Neural progenitor cell (in vitro differentiated cells): Measurements from ENCODE around the gene C16orf86. TPM values are rescaled to one million over a fixed set of nuclear protein-coding genes. Genes with fewer than 3 reads are reported as not detected.
A peak's percentile ranks its signal among the peaks of the same experiment; 100 is the strongest.

Experiments
- DNase-seq: peaks from one replicate; pipeline ENCODE4 v3.0.0-alpha.2; 2016; ENCODE audit warnings: low spot score
- H2AFZ ChIP-seq: fragments of 200-600 bp; sonication (generic); replicated peaks from 2 replicates; pipeline ENCODE4 v1.6.1; 2016; ENCODE audit warnings: antibody characterized with exemption
- H3F3A ChIP-seq: fragments of 200-600 bp; sonication (generic); 2 replicates; pipeline ENCODE4 v1.6.1; 2016; ENCODE audit warnings: antibody characterized with exemption, low read depth
- H3K27ac ChIP-seq: fragments of 200-600 bp; sonication (generic); 2 replicates; pipeline ENCODE4 v1.5.1; 2016; ENCODE audit warnings: mild to moderate bottlenecking
- H3K27me3 ChIP-seq: fragments of 200-600 bp; sonication (generic); 2 replicates; pipeline ENCODE4 v1.6.1; 2016; ENCODE audit warnings: mild to moderate bottlenecking, moderate library complexity
- H3K36me3 ChIP-seq: fragments of 200-600 bp; sonication (generic); 2 replicates; pipeline ENCODE4 v1.5.1; 2016
- H3K4me1 ChIP-seq: fragments of 200-600 bp; sonication (generic); 2 replicates; pipeline ENCODE4 v1.6.1; 2016; ENCODE audit warnings: mixed run types
- H3K4me2 ChIP-seq: fragments of 200-600 bp; sonication (generic); 2 replicates; pipeline ENCODE4 v1.6.1; 2016
- H3K4me3 ChIP-seq: fragments of 200-600 bp; sonication (generic); 2 replicates; pipeline ENCODE4 v1.5.1; 2016
- H3K79me2 ChIP-seq: fragments of 200-600 bp; sonication (generic); 2 replicates; pipeline ENCODE4 v1.6.1; 2016; ENCODE audit warnings: low read depth
- H3K9ac ChIP-seq: fragments of 200-600 bp; sonication (generic); 2 replicates; pipeline ENCODE4 v1.6.1; 2016
- H3K9me3 ChIP-seq: fragments of 200-600 bp; sonication (generic); 2 replicates; pipeline ENCODE4 v1.5.1; 2016; ENCODE audit warnings: low read depth
- H4K20me1 ChIP-seq: fragments of 200-600 bp; sonication (generic); 2 replicates; pipeline ENCODE4 v1.6.1; 2016; ENCODE audit warnings: low read depth
- H3K27ac Mint-ChIP-seq: 3 replicates; pipeline ENCODE4 v1.8.0; 2021; ENCODE audit warnings: mixed read lengths
- H3K27me3 Mint-ChIP-seq: 2 replicates; pipeline ENCODE4 v1.8.0; 2022; ENCODE audit warnings: low read depth, mild to moderate bottlenecking, inconsistent platforms, moderate library complexity, mixed read lengths; ENCODE audit not compliant: insufficient read depth
- H3K36me3 Mint-ChIP-seq: 3 replicates; pipeline ENCODE4 v1.8.0; 2021; ENCODE audit warnings: mixed read lengths
- H3K4me1 Mint-ChIP-seq: 3 replicates; pipeline ENCODE4 v1.8.0; 2021; ENCODE audit warnings: mixed read lengths
- H3K4me3 Mint-ChIP-seq: 3 replicates; pipeline ENCODE4 v1.8.0; 2021; ENCODE audit warnings: mild to moderate bottlenecking, moderate library complexity, mixed read lengths
- H3K9me3 Mint-ChIP-seq: 3 replicates; pipeline ENCODE4 v1.8.0; 2020; ENCODE audit warnings: mixed read lengths
- CTCF ChIP-seq: fragments of 200-600 bp; sonication (generic); IDR thresholded peaks from 2 replicates; pipeline ENCODE4 v1.5.1; 2017; ENCODE audit warnings: antibody characterized with exemption, mild to moderate bottlenecking
- EZH2 ChIP-seq: fragments of 200-600 bp; sonication (generic); IDR thresholded peaks from 2 replicates; pipeline ENCODE4 v1.6.1; 2017; ENCODE audit warnings: antibody characterized with exemption, mild to moderate bottlenecking, moderate library complexity
- EZH2phosphoT487 ChIP-seq: fragments of 200-600 bp; sonication (generic); IDR thresholded peaks from 2 replicates; pipeline ENCODE4 v1.6.1; 2017; ENCODE audit warnings: antibody characterized with exemption
- total RNA-seq: library from RNA; depleted of rRNA; stranded (reverse); fragments of >200 nt; gene quantifications from 2 replicates; pipeline ENCODE4 v1.2.3, GENCODE V29; 2015; ENCODE audit warnings: low replicate concordance

The C16orf86 gene
- total RNA-seq, 1 donor from 2014 or later: 0.24 TPM

- H3K27me3 Mint-ChIP-seq: peaks cover 25% of the 10 kb centered on the region
- no peaks in the 10 kb centered on the region for H3K36me3 Mint-ChIP-seq
- Histone ChIP-seq H2AFZ (no peak overlapping the region), H3K27ac (no peak overlapping the region), H4K20me1 (peaks cover 39% of the 10 kb centered on the region), H3K4me2 (no peak overlapping the region), H3F3A (peaks cover 8% of the 10 kb centered on the region), H3K79me2 (no peaks in the 10 kb centered on the region), H3K27me3 (peaks cover 58% of the 10 kb centered on the region), H3K4me1 (peaks cover 7% of the 10 kb centered on the region), H3K9me3 (no peaks in the 10 kb centered on the region), H3K4me3 (no peak overlapping the region), H3K36me3 (no peaks in the 10 kb centered on the region), H3K9ac (no peak overlapping the region)
- no peak for TF ChIP-seq EZH2phosphoT487
- H3K4me1 Mint-ChIP-seq: peaks cover 10% of the 10 kb centered on the region
- H3K9me3 Mint-ChIP-seq: no peaks in the 10 kb centered on the region
- H3K27ac Mint-ChIP-seq: no peak overlapping the region
- DNase-seq: peak; percentile 80
- H3K4me3 Mint-ChIP-seq: no peak overlapping the region
These were observed 17.1 kb upstream of the C16orf86 start for GRCh38 chr16:67649494-67649931.

- no peak overlapping the region for H3K4me2 ChIP-seq
- H2AFZ ChIP-seq: no peak overlapping the region
- H3K4me3 Mint-ChIP-seq: no peak overlapping the region
These were observed 16.6 kb upstream of the C16orf86 start for GRCh38 chr16:67650023-67650422.

GRCh38 chr16:67651039-67651438, 15.6 kb upstream of the C16orf86 start:
- Histone ChIP-seq H3K9ac (no peak overlapping the region), H3K36me3 (no peaks in the 10 kb centered on the region), H3K9me3 (no peaks in the 10 kb centered on the region), H3F3A (peaks cover 8% of the 10 kb centered on the region), H3K27me3 (peaks cover 52% of the 10 kb centered on the region), H2AFZ (no peak overlapping the region), H3K4me1 (peaks cover 7% of the 10 kb centered on the region), H3K27ac (no peak overlapping the region), H3K4me2 (no peak overlapping the region), H3K4me3 (no peak overlapping the region), H3K79me2 (no peaks in the 10 kb centered on the region), H4K20me1 (peaks cover 51% of the 10 kb centered on the region)
- H3K36me3 Mint-ChIP-seq: no peaks in the 10 kb centered on the region
- H3K9me3 Mint-ChIP-seq: no peaks in the 10 kb centered on the region
- H3K4me1 Mint-ChIP-seq: peaks cover 10% of the 10 kb centered on the region
- H3K27ac Mint-ChIP-seq: no peak overlapping the region
- peaks cover 37% of the 10 kb centered on the region for H3K27me3 Mint-ChIP-seq
- TF ChIP-seq EZH2phosphoT487: no peak
- TF ChIP-seq EZH2: no peak
- TF ChIP-seq CTCF: no peak
- DNase-seq: no peak
- no peak overlapping the region for H3K4me3 Mint-ChIP-seq

More at GRCh38 chr16:67650023-67650422, 16.6 kb upstream of the C16orf86 start:
- H3K4me1 Mint-ChIP-seq: peaks cover 10% of the 10 kb centered on the region
- TF ChIP-seq CTCF: no peak
- no peak for TF ChIP-seq EZH2
- no peak for TF ChIP-seq EZH2phosphoT487
- Histone ChIP-seq H3K9me3 (no peaks in the 10 kb centered on the region), H3K4me3 (no peak overlapping the region), H3K4me1 (peaks cover 7% of the 10 kb centered on the region), H3K79me2 (no peaks in the 10 kb centered on the region), H3K36me3 (no peaks in the 10 kb centered on the region), H3K27ac (no peak overlapping the region), H3K27me3 (peaks cover 59% of the 10 kb centered on the region), H3K9ac (no peak overlapping the region), H3F3A (peaks cover 8% of the 10 kb centered on the region), H4K20me1 (peaks cover 44% of the 10 kb centered on the region)
- H3K9me3 Mint-ChIP-seq: no peaks in the 10 kb centered on the region
- H3K27ac Mint-ChIP-seq: no peak overlapping the region
- DNase-seq: no peak
- peaks cover 28% of the 10 kb centered on the region for H3K27me3 Mint-ChIP-seq
- H3K36me3 Mint-ChIP-seq: no peaks in the 10 kb centered on the region

- Histone ChIP-seq H4K20me1 (peaks cover 57% of the 10 kb centered on the region), H3F3A (peaks cover 8% of the 10 kb centered on the region), H3K4me1 (peaks cover 7% of the 10 kb centered on the region), H3K9me3 (no peaks in the 10 kb centered on the region), H3K4me2 (no peak overlapping the region), H3K79me2 (no peaks in the 10 kb centered on the region), H3K27ac (no peak overlapping the region), H3K27me3 (peaks cover 51% of the 10 kb centered on the region), H3K4me3 (no peak overlapping the region), H2AFZ (no peak overlapping the region), H3K36me3 (no peaks in the 10 kb centered on the region), H3K9ac (no peak overlapping the region)
- H3K9me3 Mint-ChIP-seq: no peaks in the 10 kb centered on the region
- H3K4me3 Mint-ChIP-seq: peak overlapping the region; percentile 82
- H3K4me1 Mint-ChIP-seq: peaks cover 10% of the 10 kb centered on the region
- TF ChIP-seq EZH2 (no peak), CTCF (no peak), EZH2phosphoT487 (no peak)
- H3K27ac Mint-ChIP-seq: no peak overlapping the region
- peaks cover 37% of the 10 kb centered on the region for H3K27me3 Mint-ChIP-seq
- no peaks in the 10 kb centered on the region for H3K36me3 Mint-ChIP-seq
- DNase-seq: no peak
These were observed 14.8 kb upstream of the C16orf86 start for GRCh38 chr16:67651847-67652246.
